ENCODE data around the gene GNAL. TPM values are rescaled to one million over a fixed set of nuclear protein-coding genes. Genes with fewer than 3 reads are reported as not detected.
"Not testable (repeated sequence)": the region's sequence is repeated elsewhere in the genome, so short reads cannot be mapped to it uniquely, and the experiment has no call there.

GNAL gene
- total RNA-seq, 1 donor from 2014 or later, result 5.9 TPM

DNA sequence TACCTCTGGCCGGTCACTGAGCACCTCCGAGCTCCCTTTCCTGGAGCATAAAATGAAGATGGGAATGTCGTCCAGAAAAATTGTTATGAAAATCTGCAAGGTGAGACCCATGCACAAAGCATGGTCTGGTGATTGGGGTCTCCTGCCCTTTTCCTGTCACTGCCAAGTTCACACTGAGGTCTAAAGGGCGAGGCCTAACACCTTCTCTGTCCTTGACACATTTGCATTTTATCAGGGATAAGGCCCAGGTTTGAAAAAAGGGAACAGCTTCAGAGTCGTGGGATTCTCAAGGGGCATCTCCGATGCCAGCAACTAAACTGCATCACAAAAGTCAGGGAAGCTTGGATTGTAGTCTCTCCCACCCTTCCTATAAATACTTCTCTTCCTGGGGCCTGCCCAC, 24.7 kb downstream of the GNAL start:
- TF ChIP-seq, protein P1, sequence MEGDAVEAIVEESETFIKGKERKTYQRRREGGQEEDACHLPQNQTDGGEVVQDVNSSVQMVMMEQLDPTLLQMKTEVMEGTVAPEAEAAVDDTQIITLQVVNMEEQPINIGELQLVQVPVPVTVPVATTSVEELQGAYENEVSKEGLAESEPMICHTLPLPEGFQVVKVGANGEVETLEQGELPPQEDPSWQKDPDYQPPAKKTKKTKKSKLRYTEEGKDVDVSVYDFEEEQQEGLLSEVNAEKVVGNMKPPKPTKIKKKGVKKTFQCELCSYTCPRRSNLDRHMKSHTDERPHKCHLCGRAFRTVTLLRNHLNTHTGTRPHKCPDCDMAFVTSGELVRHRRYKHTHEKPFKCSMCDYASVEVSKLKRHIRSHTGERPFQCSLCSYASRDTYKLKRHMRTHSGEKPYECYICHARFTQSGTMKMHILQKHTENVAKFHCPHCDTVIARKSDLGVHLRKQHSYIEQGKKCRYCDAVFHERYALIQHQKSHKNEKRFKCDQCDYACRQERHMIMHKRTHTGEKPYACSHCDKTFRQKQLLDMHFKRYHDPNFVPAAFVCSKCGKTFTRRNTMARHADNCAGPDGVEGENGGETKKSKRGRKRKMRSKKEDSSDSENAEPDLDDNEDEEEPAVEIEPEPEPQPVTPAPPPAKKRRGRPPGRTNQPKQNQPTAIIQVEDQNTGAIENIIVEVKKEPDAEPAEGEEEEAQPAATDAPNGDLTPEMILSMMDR (IDR thresholded peaks at IDR 0.05), result no peak
- no peaks in the 10 kb centered on the region for H3K36me3 ChIP-seq
- H3K9me3 ChIP-seq, result peaks cover 0 to 13% of the 10 kb centered on the region in 2 donors
- no peak for DNase-seq (ENCODE audit: low spot score in 2 of 2)
- no peaks in the 10 kb centered on the region for H3K27me3 ChIP-seq
- H3K4me1 ChIP-seq, result no peaks in the 10 kb centered on the region
- no peak overlapping the region for H3K27ac ChIP-seq
- intact Hi-C loops (cut with DNase I), result no loop called here
- H3K4me3 ChIP-seq, result no peak overlapping the region

DNA sequence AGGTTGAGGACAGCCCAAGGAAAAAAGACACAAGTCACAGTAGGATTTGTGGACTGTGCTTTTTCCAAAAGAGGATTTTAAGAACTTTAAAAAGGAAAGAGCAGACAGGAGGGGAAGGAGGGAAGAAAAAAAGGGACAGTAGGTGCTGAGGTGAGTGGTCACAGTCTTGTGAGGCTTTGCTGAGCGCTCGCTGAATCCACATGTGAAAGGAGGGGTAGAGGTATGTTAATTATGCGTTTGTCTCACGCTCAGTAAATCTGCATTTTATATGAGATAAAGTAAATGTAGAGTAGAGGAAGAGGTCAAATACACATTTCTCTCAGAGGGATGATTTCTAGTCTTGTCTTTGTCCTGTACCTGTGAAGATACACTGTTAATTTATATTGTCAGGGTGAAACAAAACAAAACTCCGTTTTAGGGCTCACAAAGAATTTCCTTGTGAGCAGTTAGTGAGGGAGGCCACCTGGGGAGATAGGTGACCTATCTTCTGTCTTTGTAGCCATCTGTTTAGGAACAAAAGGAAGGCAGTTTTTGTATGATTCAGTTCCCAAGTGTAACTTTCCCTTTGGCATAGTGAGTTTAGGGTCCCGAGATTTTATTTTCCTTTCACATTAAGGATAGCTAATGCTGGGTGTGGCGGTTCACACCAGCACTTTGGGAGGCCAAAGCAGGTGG, 25.3 kb downstream of the GNAL start:
- Histone ChIP-seq H3K36me3 (no peaks in the 10 kb centered on the region), H3K4me3 (no peak overlapping the region), H3K27me3 (no peaks in the 10 kb centered on the region), H3K9me3 (peaks cover 0 to 13% of the 10 kb centered on the region in 2 donors), H3K4me1 (no peaks in the 10 kb centered on the region), H3K27ac (no peak overlapping the region)
- TF ChIP-seq, protein P1 (IDR thresholded peaks at IDR 0.05), result no peak
- DNase-seq (ENCODE audit: low spot score in 2 of 2), result no peak
- intact Hi-C loops (cut with DNase I), result no loop called here

DNA sequence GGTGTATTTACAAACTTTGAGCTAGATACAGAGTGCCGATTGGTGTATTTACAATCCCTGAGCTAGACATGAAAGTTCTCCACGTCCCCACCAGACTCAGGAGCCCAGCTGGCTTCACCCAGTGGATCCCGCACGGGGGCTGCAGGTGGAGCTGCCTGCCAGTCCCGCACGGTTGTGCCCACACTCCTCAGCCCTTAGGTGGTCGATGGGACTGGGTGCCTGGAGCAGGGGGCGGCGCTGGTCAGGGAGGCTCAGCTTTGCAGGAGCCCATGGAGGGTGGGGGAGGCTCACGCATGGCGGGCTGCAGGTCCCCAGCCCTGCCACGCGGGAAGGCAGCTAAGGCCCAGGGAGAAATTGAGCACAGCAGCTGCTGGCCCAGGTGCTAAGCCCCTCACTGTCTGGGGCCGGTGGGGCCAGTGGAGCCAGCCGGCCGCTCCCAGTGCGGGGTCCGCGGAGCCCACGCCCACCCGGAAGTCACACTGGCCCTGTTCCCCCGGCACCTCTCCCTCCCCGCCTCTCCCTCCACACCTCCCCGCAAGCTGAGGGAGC, 27.8 kb downstream of the GNAL start:
- intact Hi-C loops (cut with DNase I); H3K9me3 ChIP-seq; DNase-seq (ENCODE audit: low spot score in 2 of 2); H3K36me3 ChIP-seq; H3K4me3 ChIP-seq; H3K4me1 ChIP-seq; H3K27me3 ChIP-seq; H3K27ac ChIP-seq: not testable (repeated sequence)

DNA sequence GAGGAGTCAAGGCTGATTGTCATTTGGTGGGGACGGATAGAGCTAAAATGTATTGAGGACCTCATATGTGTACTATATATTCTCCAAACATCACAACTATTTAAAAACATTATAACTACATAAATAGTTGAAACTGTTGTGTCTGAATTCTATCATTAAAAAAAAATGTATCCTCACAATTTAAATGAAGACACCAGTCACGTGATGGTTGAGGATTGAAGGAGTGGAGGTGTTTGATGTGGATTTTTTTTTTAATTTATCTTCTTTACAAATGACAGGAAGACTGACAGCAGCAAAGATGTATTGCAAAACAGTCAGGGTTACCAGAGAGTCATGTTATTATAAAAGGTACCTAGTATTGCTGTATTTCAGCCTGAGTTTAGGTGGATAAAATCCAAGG, 30.0 kb downstream of the GNAL start:
- TF ChIP-seq, protein P1 (IDR thresholded peaks at IDR 0.05), result no peak
- no peaks in the 10 kb centered on the region for H3K4me1 ChIP-seq
- H3K27ac ChIP-seq, result no peak overlapping the region
- no peaks in the 10 kb centered on the region for H3K27me3 ChIP-seq
- H3K36me3 ChIP-seq, result no peaks in the 10 kb centered on the region
- no peak for DNase-seq (ENCODE audit: low spot score in 2 of 2)
- H3K4me3 ChIP-seq, result no peak overlapping the region
- intact Hi-C loops (cut with DNase I), result no loop called here
- no peaks in the 10 kb centered on the region for H3K9me3 ChIP-seq

DNA sequence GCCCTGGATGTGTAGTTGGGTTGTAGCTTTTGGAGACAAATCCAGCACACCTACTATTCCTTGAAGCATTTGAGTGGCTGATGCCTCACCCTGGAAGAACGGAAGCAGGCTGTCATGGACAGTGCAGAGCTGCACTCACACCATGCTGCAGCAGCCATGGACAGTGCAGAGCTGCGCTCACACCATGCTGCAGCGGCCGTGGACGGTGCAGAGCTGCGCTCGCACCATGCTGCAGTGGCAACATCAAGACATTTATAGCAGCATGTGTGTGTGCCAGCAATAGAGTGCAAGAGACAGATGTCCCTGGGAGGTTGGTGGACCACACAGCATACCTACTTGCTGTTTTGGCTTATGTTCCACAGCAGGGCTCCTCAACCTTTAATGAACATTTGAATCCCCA, 30.6 kb downstream of the GNAL start:
- no peak for DNase-seq (ENCODE audit: low spot score in 2 of 2)
- Histone ChIP-seq H3K36me3 (no peaks in the 10 kb centered on the region), H3K4me3 (no peak overlapping the region), H3K27ac (no peak overlapping the region), H3K4me1 (no peaks in the 10 kb centered on the region), H3K9me3 (no peaks in the 10 kb centered on the region), H3K27me3 (no peaks in the 10 kb centered on the region)
- intact Hi-C loops (cut with DNase I), result no loop called here
- TF ChIP-seq, protein P1 (IDR thresholded peaks at IDR 0.05), result no peak

DNA sequence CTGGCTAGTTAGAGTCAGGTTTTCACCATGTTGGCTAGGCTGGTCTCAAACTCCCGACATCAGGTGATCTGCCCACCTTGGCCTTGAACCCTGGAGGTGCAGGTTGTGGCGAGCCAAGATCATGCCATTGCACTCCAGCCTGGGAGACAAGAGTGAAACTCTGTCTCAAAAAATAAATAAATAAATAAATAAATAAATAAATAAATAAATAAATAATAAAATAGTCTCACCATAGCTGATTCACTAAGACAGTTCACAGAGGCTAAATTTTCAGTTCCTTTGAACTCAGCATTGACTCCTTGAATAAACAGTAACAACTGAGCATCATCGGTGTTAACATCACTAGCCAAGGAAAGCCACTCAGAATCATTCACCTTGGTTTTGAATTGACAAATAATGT, 32.7 kb downstream of the GNAL start:
- Histone ChIP-seq H3K4me3 (no peak overlapping the region), H3K27me3 (no peaks in the 10 kb centered on the region), H3K36me3 (no peaks in the 10 kb centered on the region), H3K9me3 (no peaks in the 10 kb centered on the region), H3K27ac (no peak overlapping the region), H3K4me1 (no peaks in the 10 kb centered on the region)
- DNase-seq (ENCODE audit: low spot score in 2 of 2), result no peak
- intact Hi-C loops (cut with DNase I), result no loop called here
- TF ChIP-seq, protein P1 (IDR thresholded peaks at IDR 0.05), result no peak

Measured in ascending aorta (tissue), 2 donors.